ENCODE data around the gene ZNF219.

Gene ZNF219

DNA sequence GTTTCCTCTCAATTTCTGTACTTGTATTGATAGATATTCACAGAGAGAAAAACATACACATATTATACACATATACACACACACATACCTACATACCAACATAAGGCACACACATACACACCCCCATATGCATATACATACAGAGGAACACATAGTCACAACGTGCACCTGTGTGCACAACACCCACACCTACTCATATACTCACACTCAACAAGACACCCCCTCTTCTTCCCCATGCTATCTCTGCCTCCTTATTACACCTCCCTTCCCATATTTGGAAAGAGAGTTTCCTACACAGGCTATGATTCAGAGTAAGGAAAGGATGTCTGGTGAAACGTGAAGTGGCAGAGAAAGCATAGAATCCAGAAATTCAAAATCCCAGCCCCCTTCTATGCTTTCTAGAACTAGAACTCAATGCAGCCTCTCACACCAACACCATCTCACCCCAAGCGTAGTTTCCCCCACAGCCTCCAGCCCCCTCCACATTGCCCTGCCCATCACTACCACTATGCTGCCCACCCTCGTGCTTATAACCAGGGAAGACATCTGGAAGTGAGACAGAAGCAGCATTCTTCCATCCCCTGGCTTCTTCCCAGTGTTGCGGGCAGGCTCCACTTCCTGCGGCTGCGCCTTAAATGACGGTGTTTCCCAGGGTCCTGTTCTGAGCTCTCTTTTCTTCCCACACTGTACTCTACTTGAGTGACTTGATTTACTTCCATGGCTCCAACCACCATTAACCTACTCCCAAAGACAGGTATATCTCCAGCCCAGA lies 38.4 kb downstream of the ZNF219 start:
- no peak overlapping the region for H3K27ac ChIP-seq (ENCODE audit: low read depth, low read length)
- H3K4me3 ChIP-seq (ENCODE audit: low read depth in 1 of 2, low read length in 2 of 2), result no peak overlapping the region
- no peaks in the 10 kb centered on the region for H3K4me1 ChIP-seq (ENCODE audit: insufficient read depth, low read length)
- H3K9me3 ChIP-seq (ENCODE audit: low read length), result no peaks in the 10 kb centered on the region
- no peaks in the 10 kb centered on the region for H3K27me3 ChIP-seq (ENCODE audit: control insufficient read depth in 1 of 2, insufficient read depth in 2 of 2, low read length in 2 of 2)
- H3K9ac ChIP-seq (ENCODE audit: low read length), result no peak overlapping the region
- no peaks in the 10 kb centered on the region for H3K36me3 ChIP-seq (ENCODE audit: insufficient read depth, low read length)

- Histone ChIP-seq H3K4me3 (ENCODE audit: low read depth in 1 of 2, low read length in 2 of 2) (no peak overlapping the region), H3K36me3 (ENCODE audit: insufficient read depth, low read length) (no peaks in the 10 kb centered on the region), H3K27ac (ENCODE audit: low read depth, low read length) (no peak overlapping the region), H3K27me3 (ENCODE audit: control insufficient read depth in 1 of 2, insufficient read depth in 2 of 2, low read length in 2 of 2) (no peaks in the 10 kb centered on the region), H3K9me3 (ENCODE audit: low read length) (no peaks in the 10 kb centered on the region), H3K4me1 (ENCODE audit: insufficient read depth, low read length) (no peaks in the 10 kb centered on the region), H3K9ac (ENCODE audit: low read length) (no peak overlapping the region)
These were observed 39.6 kb downstream of the ZNF219 start for GRCh38 chr14:21058903-21059302.

DNA sequence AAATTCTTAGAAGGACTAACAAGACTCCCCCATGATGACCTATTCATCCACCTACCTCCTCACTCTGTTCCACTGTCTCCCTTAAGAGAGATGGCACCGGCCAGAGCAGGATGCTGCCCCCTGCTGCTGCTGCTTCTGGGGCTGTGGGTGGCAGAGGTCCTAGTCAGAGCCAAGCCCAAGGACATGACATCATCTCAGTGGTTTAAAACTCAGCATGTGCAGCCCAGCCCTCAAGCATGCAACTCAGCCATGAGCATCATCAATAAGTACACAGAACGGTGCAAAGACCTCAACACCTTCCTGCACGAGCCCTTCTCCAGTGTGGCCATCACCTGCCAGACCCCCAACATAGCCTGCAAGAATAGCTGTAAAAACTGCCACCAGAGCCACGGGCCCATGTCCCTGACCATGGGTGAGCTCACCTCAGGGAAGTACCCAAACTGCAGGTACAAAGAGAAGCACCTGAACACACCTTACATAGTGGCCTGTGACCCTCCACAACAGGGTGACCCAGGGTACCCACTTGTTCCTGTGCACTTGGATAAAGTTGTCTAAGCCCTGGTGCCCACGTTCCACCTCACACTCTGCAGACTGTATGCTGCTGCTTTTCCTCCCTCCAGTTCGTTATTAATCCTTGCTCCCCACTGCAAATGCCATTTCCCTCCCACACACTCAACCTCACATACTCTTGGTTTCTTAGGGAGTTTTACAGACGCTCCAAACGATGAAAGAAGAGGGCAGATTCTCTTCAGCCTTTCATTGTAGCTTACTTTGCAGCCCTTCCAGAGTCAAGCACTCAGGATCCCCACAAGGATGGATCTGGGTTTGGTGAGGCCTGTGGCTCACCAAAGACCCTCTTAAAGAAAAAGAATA lies 40.4 kb downstream of the ZNF219 start, which contains the start of gene RNASE8:
Gene RNASE8 (plus strand): TSS at position 20 of the 873 bp plus-strand sequence. CDS start 71 bp downstream, at position 91.
- Histone ChIP-seq H3K27me3 (ENCODE audit: control insufficient read depth in 1 of 2, insufficient read depth in 2 of 2, low read length in 2 of 2) (no peaks in the 10 kb centered on the region), H3K36me3 (ENCODE audit: insufficient read depth, low read length) (no peaks in the 10 kb centered on the region), H3K9me3 (ENCODE audit: low read length) (no peaks in the 10 kb centered on the region), H3K4me1 (ENCODE audit: insufficient read depth, low read length) (no peaks in the 10 kb centered on the region), H3K27ac (ENCODE audit: low read depth, low read length) (no peak within 1 kb of the TSS), H3K4me3 (ENCODE audit: low read depth in 1 of 2, low read length in 2 of 2) (no peak within 1 kb of the TSS), H3K9ac (ENCODE audit: low read length) (no peak within 1 kb of the TSS)

DNA sequence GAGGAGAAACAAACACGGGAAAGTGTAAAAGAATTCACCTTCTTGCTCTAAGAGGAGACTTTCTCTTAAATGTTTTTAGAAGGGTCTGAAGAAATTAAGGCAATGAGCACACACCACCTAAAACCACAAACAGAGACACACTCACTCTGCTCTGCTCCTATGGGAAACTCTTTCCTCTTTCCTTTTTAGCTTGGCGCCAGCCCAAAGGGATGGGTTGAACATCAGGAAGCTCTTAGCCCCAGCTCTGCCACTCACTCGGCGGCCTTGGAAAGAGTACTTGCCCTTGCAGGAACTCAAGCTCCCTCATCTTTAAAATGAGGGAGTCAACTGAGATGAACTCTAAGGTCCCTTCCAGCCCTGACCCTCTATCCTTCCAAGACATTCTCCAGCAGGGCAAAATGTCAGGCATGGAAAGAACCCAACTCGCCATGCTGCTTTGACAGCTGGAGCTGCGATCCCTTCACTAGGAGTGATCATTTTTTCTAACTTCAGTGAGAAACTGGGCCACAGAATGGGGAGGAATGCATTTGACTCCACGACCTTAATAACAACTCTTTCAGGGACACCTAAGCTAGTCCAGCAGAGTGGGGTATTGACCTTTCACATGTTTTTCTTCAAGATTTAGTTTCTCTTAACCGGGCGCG lies 41.8 kb downstream of the ZNF219 start:
- H3K9ac ChIP-seq (ENCODE audit: low read length), result no peak overlapping the region
- H3K9me3 ChIP-seq (ENCODE audit: low read length), result no peaks in the 10 kb centered on the region
- no peaks in the 10 kb centered on the region for H3K4me1 ChIP-seq (ENCODE audit: insufficient read depth, low read length)
- no peaks in the 10 kb centered on the region for H3K27me3 ChIP-seq (ENCODE audit: control insufficient read depth in 1 of 2, insufficient read depth in 2 of 2, low read length in 2 of 2)
- H3K4me3 ChIP-seq (ENCODE audit: low read depth in 1 of 2, low read length in 2 of 2), result no peak overlapping the region
- no peaks in the 10 kb centered on the region for H3K36me3 ChIP-seq (ENCODE audit: insufficient read depth, low read length)
- no peak overlapping the region for H3K27ac ChIP-seq (ENCODE audit: low read depth, low read length)

GRCh38 chr14:21055432-21056117 lies 42.9 kb downstream of the ZNF219 start:
- Histone ChIP-seq H3K9me3 (ENCODE audit: low read length) (no peaks in the 10 kb centered on the region), H3K27ac (ENCODE audit: low read depth, low read length) (no peak overlapping the region), H3K9ac (ENCODE audit: low read length) (no peak overlapping the region), H3K4me1 (ENCODE audit: insufficient read depth, low read length) (no peaks in the 10 kb centered on the region), H3K36me3 (ENCODE audit: insufficient read depth, low read length) (no peaks in the 10 kb centered on the region), H3K4me3 (ENCODE audit: low read depth in 1 of 2, low read length in 2 of 2) (no peak overlapping the region), H3K27me3 (ENCODE audit: control insufficient read depth in 1 of 2, insufficient read depth in 2 of 2, low read length in 2 of 2) (no peaks in the 10 kb centered on the region)

- Histone ChIP-seq H3K9me3 (ENCODE audit: low read length) (no peaks in the 10 kb centered on the region), H3K9ac (ENCODE audit: low read length) (no peak overlapping the region), H3K4me1 (ENCODE audit: insufficient read depth, low read length) (no peaks in the 10 kb centered on the region), H3K27me3 (ENCODE audit: control insufficient read depth in 1 of 2, insufficient read depth in 2 of 2, low read length in 2 of 2) (no peaks in the 10 kb centered on the region), H3K27ac (ENCODE audit: low read depth, low read length) (no peak overlapping the region), H3K4me3 (ENCODE audit: low read depth in 1 of 2, low read length in 2 of 2) (no peak overlapping the region), H3K36me3 (ENCODE audit: insufficient read depth, low read length) (no peaks in the 10 kb centered on the region)
These were observed 43.7 kb downstream of the ZNF219 start for GRCh38 chr14:21054768-21055145.

DNA sequence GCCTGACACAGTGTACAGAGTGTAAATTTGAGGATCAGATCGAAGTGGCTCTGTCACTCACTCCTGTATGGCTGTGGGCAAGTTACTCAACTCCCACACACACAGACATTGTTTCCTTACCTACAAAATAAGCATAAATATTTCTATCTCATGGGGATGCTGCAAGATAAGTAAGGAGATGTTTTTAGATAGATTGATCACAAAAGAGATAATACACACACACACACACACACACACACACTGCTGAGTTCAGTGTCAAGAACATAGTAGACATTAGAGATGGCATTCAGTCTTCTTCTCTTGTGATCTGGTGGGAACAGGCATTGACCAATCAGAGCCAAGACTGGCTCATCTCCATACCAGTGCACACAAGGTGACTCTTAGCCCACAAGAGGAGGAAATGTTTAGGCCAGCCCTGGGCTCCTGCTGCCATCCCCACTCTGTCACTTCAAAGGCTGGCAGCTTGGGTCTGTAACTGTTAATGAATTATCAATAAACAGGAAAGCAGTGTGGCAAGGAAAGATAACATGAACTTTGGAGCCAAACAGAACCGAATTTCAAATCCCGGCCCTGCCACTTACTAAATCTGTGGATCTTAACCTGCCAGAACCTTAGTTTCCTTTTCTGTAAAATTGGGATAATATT lies 44.2 kb downstream of the ZNF219 start:
- Histone ChIP-seq H3K9ac (ENCODE audit: low read length) (no peak overlapping the region), H3K9me3 (ENCODE audit: low read length) (no peaks in the 10 kb centered on the region), H3K27me3 (ENCODE audit: control insufficient read depth in 1 of 2, insufficient read depth in 2 of 2, low read length in 2 of 2) (no peaks in the 10 kb centered on the region), H3K36me3 (ENCODE audit: insufficient read depth, low read length) (no peaks in the 10 kb centered on the region), H3K4me1 (ENCODE audit: insufficient read depth, low read length) (no peaks in the 10 kb centered on the region), H3K4me3 (ENCODE audit: low read depth in 1 of 2, low read length in 2 of 2) (no peak overlapping the region), H3K27ac (ENCODE audit: low read depth, low read length) (no peak overlapping the region)

DNA sequence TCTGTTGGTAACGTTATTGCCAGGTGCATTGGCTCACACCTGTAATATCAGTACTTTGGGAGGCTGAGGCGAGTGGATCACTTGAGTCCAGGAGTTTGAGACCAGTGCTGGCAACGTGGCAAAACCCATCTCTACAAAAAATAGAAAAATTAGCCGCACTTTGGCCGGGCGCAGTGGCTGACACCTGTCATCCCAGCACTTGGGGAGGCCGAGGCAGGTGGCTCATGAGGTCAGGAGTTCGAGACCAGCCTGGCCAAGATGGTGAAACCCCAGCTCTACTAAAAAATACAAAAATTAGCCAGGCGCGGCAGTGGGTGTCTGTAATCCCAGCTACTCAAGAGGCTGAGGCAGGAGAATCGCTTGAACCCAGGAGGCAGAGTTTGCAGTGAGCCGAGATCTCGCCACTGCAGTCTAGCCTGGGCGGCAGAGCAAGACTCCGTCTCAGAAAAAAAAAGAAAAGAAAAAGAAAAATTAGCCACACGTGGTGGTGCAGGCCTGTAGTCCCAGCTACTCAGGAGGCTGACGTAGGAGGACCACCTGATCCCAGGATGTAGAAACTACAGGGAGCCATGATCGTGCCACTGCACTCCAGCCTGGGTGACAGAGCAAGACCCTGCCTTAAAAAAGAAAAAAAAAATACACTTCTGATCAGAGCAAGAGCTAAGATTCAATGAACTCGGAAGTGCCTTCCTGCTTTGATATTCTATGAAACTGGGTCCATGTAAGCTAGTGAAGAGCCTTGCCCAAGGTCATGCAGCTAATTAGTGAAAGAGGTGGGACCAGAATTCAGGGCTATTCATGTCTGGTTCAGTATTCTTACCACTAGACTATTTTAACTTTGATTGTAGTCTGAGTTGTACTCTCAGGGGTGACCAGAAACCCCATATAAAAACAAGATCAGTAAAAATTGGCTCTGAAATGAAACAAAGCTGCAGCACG lies 45.0 kb downstream of the ZNF219 start:
- no peak overlapping the region for H3K9ac ChIP-seq (ENCODE audit: low read length)
- H3K27ac ChIP-seq (ENCODE audit: low read depth, low read length), result no peak overlapping the region
- H3K27me3 ChIP-seq (ENCODE audit: control insufficient read depth in 1 of 2, insufficient read depth in 2 of 2, low read length in 2 of 2), result no peaks in the 10 kb centered on the region
- no peaks in the 10 kb centered on the region for H3K9me3 ChIP-seq (ENCODE audit: low read length)
- no peak overlapping the region for H3K4me3 ChIP-seq (ENCODE audit: low read depth in 1 of 2, low read length in 2 of 2)
- H3K36me3 ChIP-seq (ENCODE audit: insufficient read depth, low read length), result no peaks in the 10 kb centered on the region
- H3K4me1 ChIP-seq (ENCODE audit: insufficient read depth, low read length), result no peaks in the 10 kb centered on the region

DNA sequence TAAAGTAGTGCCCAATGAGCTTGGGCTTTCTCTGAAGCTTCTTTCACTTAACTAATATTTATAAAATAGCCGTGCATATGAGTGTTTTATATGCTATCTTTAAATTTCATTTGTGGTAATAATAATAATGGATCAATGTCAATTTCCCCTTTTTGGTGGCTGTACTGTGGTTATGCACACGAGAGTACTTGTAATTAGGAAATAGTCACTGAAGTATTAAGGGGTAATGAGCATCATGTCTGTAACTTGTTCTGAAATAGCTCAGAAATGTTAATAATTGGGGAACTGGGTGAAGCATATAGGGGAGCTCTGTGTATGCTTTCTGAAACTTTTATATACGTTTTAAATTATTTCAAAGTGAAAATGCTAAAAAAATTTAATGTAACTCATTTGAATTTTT lies 47.9 kb downstream of the ZNF219 start:
- H3K9ac ChIP-seq (ENCODE audit: low read length), result no peak overlapping the region
- H3K36me3 ChIP-seq (ENCODE audit: insufficient read depth, low read length), result no peaks in the 10 kb centered on the region
- H3K9me3 ChIP-seq (ENCODE audit: low read length), result no peaks in the 10 kb centered on the region
- no peaks in the 10 kb centered on the region for H3K27me3 ChIP-seq (ENCODE audit: control insufficient read depth in 1 of 2, insufficient read depth in 2 of 2, low read length in 2 of 2)
- no peak overlapping the region for H3K27ac ChIP-seq (ENCODE audit: low read depth, low read length)
- H3K4me1 ChIP-seq (ENCODE audit: insufficient read depth, low read length), result no peaks in the 10 kb centered on the region
- H3K4me3 ChIP-seq (ENCODE audit: low read depth in 1 of 2, low read length in 2 of 2), result no peak overlapping the region

GRCh38 chr14:21049271-21049673 lies 49.2 kb downstream of the ZNF219 start:
- H3K36me3 ChIP-seq (ENCODE audit: insufficient read depth, low read length), result no peaks in the 10 kb centered on the region
- H3K9me3 ChIP-seq (ENCODE audit: low read length), result no peaks in the 10 kb centered on the region
- H3K4me1 ChIP-seq (ENCODE audit: insufficient read depth, low read length), result peaks cover 1% of the 10 kb centered on the region
- no peak overlapping the region for H3K4me3 ChIP-seq (ENCODE audit: low read depth in 1 of 2, low read length in 2 of 2)
- no peak overlapping the region for H3K27ac ChIP-seq (ENCODE audit: low read depth, low read length)
- H3K27me3 ChIP-seq (ENCODE audit: control insufficient read depth in 1 of 2, insufficient read depth in 2 of 2, low read length in 2 of 2), result no peaks in the 10 kb centered on the region
- H3K9ac ChIP-seq (ENCODE audit: low read length), result no peak overlapping the region

Data from muscle layer of colon (tissue), 2 donors.